ENCODE data around the gene EPHA1. TPM values are rescaled to one million over a fixed set of nuclear protein-coding genes. Genes with fewer than 3 reads are reported as not detected.

EPHA1 gene
- total and polyA plus RNA-seq, 2 donors (not counting 1 experiment from before 2014, with no cell fraction given): 0.39 to 0.49 TPM

- H3K36me3 ChIP-seq (replicated peaks in 1 of 2; ENCODE audit: control extremely low read depth in 1 of 2, control insufficient read depth in 1 of 2, extremely low read depth in 1 of 2, insufficient read depth in 2 of 2, low read length in 1 of 2): no peaks in the 10 kb centered on the region
- H3K9me3 ChIP-seq (ENCODE audit: control extremely low read depth in 1 of 3, control insufficient read depth in 2 of 3, insufficient read depth in 1 of 3, low read length in 2 of 3): peaks cover 0 to 5% (median 0%) of the 10 kb centered on the region in 3 donors
- peaks cover 12% of the 10 kb centered on the region in 2 donors for H3K4me1 ChIP-seq (ENCODE audit: control insufficient read depth in 2 of 2, insufficient read depth in 2 of 2, low read length in 2 of 2)
- peak within 1 kb of the TSS; percentile 77 for H2AFZ ChIP-seq (ENCODE audit: insufficient read depth, low read depth, low read length, poor library complexity, severe bottlenecking)
- H3K9me3 Mint-ChIP-seq (ENCODE audit: insufficient read depth): no peaks in the 10 kb centered on the region
- H3K27me3 Mint-ChIP-seq: peaks cover 64% of the 10 kb centered on the region
- peak within 1 kb of the TSS; percentile 100 for H3K4me2 ChIP-seq (replicated peaks; ENCODE audit: low read depth, low read length, poor library complexity, severe bottlenecking)
- peak within 1 kb of the TSS; percentile 25 to 72 (median 54) for H3K4me3 ChIP-seq (ENCODE audit: control extremely low read depth in 1 of 5, extremely low read depth in 1 of 5, insufficient read depth in 1 of 5, low read depth in 2 of 5, low read length in 4 of 5)
- POLR2A ChIA-PET: no interaction called here
- no peak for TF ChIP-seq CTCF (IDR thresholded peaks at IDR 0.05)
- no peak for TF ChIP-seq EZH2 (IDR thresholded peaks at IDR 0.05; ENCODE audit: borderline replicate concordance, insufficient read depth, low read depth, low read length, poor library complexity, severe bottlenecking)
- H4K20me1 ChIP-seq (ENCODE audit: control insufficient read depth, insufficient read depth, low read length, poor library complexity, severe bottlenecking): no peaks in the 10 kb centered on the region
- H3K4me1 Mint-ChIP-seq: peaks cover 13% of the 10 kb centered on the region
- peak within 1 kb of the TSS; percentile 59 for H3K27ac Mint-ChIP-seq
- H3K9ac ChIP-seq (ENCODE audit: low read length): peak within 1 kb of the TSS; percentile 72
- peak within 1 kb of the TSS; percentile 87 for H3K4me3 Mint-ChIP-seq
- intact Hi-C loops (cut with micrococcal nuclease): loop anchor here (2.0 to 10.0 kb wide), 2 partner anchors 18 to 52 kb away; partner anchors contain the start of gene ZYX
- peak; percentile 44 for DNase-seq
- CTCF ChIA-PET: interaction anchor here (1.8 kb wide), 1 partner anchor 54 kb away, joined by 5 read pairs; no protein-coding TSS in a partner anchor
- peak; percentile 54 for ATAC-seq (ENCODE audit: low read depth)
- 2% methylated on average over 107 of the region's 112 CpGs for WGBS (ENCODE audit: insufficient coverage)
- H3K79me2 ChIP-seq (ENCODE audit: control insufficient read depth, insufficient read depth, low read length): no peaks in the 10 kb centered on the region
- peaks cover 0 to 61% (median 36%) of the 10 kb centered on the region in 4 experiments for H3K27me3 ChIP-seq (replicated peaks in 1 of 4; ENCODE audit: control extremely low read depth in 1 of 4, control insufficient read depth in 3 of 4, insufficient read depth in 4 of 4, low read length in 3 of 4)
- H3K27ac ChIP-seq (ENCODE audit: low read length in 2 of 2): no peak within 1 kb of the TSS
Observed at GRCh38 chr7:143362131-143363015, 46.3 kb downstream of the EPHA1 start, which contains the start of gene FAM131B. TSS of gene FAM131B (minus strand) at chr7:143362713. CDS start at chr7:143362603, 110 bp downstream.
